ENCODE measurements around the gene CD69. TPM values are rescaled to one million over a fixed set of nuclear protein-coding genes. Genes with fewer than 3 reads are reported as not detected.

CD69 gene
- total RNA-seq, 1 experiment from 2014 or later = not detected

GRCh38 chr12:9731797-9732196, 28.9 kb downstream of the CD69 start:
- ChIA-PET POLR2A (no interaction called here), CTCF (no interaction called here)
- H3K9me3 Mint-ChIP-seq (ENCODE audit: unreplicated experiment) = no peaks in the 10 kb centered on the region
- Histone ChIP-seq H3K36me3 (ENCODE audit: control insufficient read depth, insufficient read depth, low read length) (no peaks in the 10 kb centered on the region), H3K4me1 (no peaks in the 10 kb centered on the region), H3K4me3 (ENCODE audit: low read depth, low read length) (no peak overlapping the region), H3K27me3 (replicated peaks; ENCODE audit: control insufficient read depth, insufficient read depth, low read length) (no peaks in the 10 kb centered on the region; the same call in 1 of the 2 replicates), H3K9me3 (no peaks in the 10 kb centered on the region)
- TF ChIP-seq CTCF (IDR thresholded peaks at IDR 0.05; ENCODE audit: insufficient read depth in 1 of 2, low read depth in 1 of 2, low read length in 1 of 2, severe bottlenecking in 1 of 2, unreplicated experiment in 1 of 2) = no peak
- H3K36me3 Mint-ChIP-seq (ENCODE audit: insufficient read depth, unreplicated experiment) = no peaks in the 10 kb centered on the region
- no peaks in the 10 kb centered on the region for H3K4me1 Mint-ChIP-seq (ENCODE audit: low read depth, unreplicated experiment)
- intact Hi-C loops (cut with micrococcal nuclease; ENCODE audit: unreplicated experiment) = no loop called here
- H3K27ac Mint-ChIP-seq (ENCODE audit: unreplicated experiment) = no peak overlapping the region
- no peak overlapping the region for H3K4me3 Mint-ChIP-seq (ENCODE audit: unreplicated experiment)
- BruUV-seq (replicated peaks) = no TSS peak
- DNase-seq = no peak
- peaks cover 12% of the 10 kb centered on the region for H3K27me3 Mint-ChIP-seq (ENCODE audit: insufficient read depth, unreplicated experiment)

GRCh38 chr12:9731393-9731792, 29.3 kb downstream of the CD69 start:
- H3K4me1 ChIP-seq = no peaks in the 10 kb centered on the region
- POLR2A ChIA-PET = no interaction called here
- peaks cover 9% of the 10 kb centered on the region for H3K27me3 Mint-ChIP-seq (ENCODE audit: insufficient read depth, unreplicated experiment)

GRCh38 chr12:9730591-9730990, 30.1 kb downstream of the CD69 start:
- Mint-ChIP-seq H3K4me3 (ENCODE audit: unreplicated experiment) (no peak overlapping the region), H3K9me3 (ENCODE audit: unreplicated experiment) (no peaks in the 10 kb centered on the region), H3K27ac (ENCODE audit: unreplicated experiment) (no peak overlapping the region), H3K36me3 (ENCODE audit: insufficient read depth, unreplicated experiment) (no peaks in the 10 kb centered on the region), H3K27me3 (ENCODE audit: insufficient read depth, unreplicated experiment) (peaks cover 11% of the 10 kb centered on the region), H3K4me1 (ENCODE audit: low read depth, unreplicated experiment) (no peaks in the 10 kb centered on the region)
- Histone ChIP-seq H3K4me1 (no peaks in the 10 kb centered on the region), H3K36me3 (ENCODE audit: control insufficient read depth, insufficient read depth, low read length) (no peaks in the 10 kb centered on the region), H3K27me3 (replicated peaks; ENCODE audit: control insufficient read depth, insufficient read depth, low read length) (no peaks in the 10 kb centered on the region; the same call in 1 of the 2 replicates), H3K4me3 (ENCODE audit: low read depth, low read length) (no peak overlapping the region), H3K9me3 (no peaks in the 10 kb centered on the region)
- intact Hi-C loops (cut with micrococcal nuclease; ENCODE audit: unreplicated experiment) = no loop called here
- DNase-seq = no peak
- ChIA-PET POLR2A (no interaction called here), CTCF (no interaction called here)
- no peak for TF ChIP-seq CTCF (IDR thresholded peaks at IDR 0.05; ENCODE audit: insufficient read depth in 1 of 2, low read depth in 1 of 2, low read length in 1 of 2, severe bottlenecking in 1 of 2, unreplicated experiment in 1 of 2)
- no TSS peak for BruUV-seq (replicated peaks)

More at GRCh38 chr12:9731393-9731792, 29.3 kb downstream of the CD69 start:
- no peaks in the 10 kb centered on the region for H3K4me1 Mint-ChIP-seq (ENCODE audit: low read depth, unreplicated experiment)
- BruUV-seq (replicated peaks) = no TSS peak
- no peaks in the 10 kb centered on the region for H3K36me3 Mint-ChIP-seq (ENCODE audit: insufficient read depth, unreplicated experiment)
- TF ChIP-seq CTCF (IDR thresholded peaks at IDR 0.05; ENCODE audit: insufficient read depth in 1 of 2, low read depth in 1 of 2, low read length in 1 of 2, severe bottlenecking in 1 of 2, unreplicated experiment in 1 of 2) = no peak
- DNase-seq = no peak
- no peak overlapping the region for H3K27ac Mint-ChIP-seq (ENCODE audit: unreplicated experiment)
- intact Hi-C loops (cut with micrococcal nuclease; ENCODE audit: unreplicated experiment) = no loop called here
- Histone ChIP-seq H3K4me3 (ENCODE audit: low read depth, low read length) (no peak overlapping the region), H3K36me3 (ENCODE audit: control insufficient read depth, insufficient read depth, low read length) (no peaks in the 10 kb centered on the region), H3K27me3 (replicated peaks; ENCODE audit: control insufficient read depth, insufficient read depth, low read length) (no peaks in the 10 kb centered on the region; the same call in 1 of the 2 replicates), H3K9me3 (no peaks in the 10 kb centered on the region)
- no peak overlapping the region for H3K4me3 Mint-ChIP-seq (ENCODE audit: unreplicated experiment)
- no peaks in the 10 kb centered on the region for H3K9me3 Mint-ChIP-seq (ENCODE audit: unreplicated experiment)
- CTCF ChIA-PET = no interaction called here

Data from Caco-2 (cell line).